GM21528 (cell line): Measurements from ENCODE around the gene MALT1.
A peak's percentile ranks its signal among the peaks of the same experiment; 100 is the strongest.

ENCODE experiments used
- ATAC-seq: cut with Tn5 transposase; IDR thresholded peaks from one replicate; pipeline ENCODE4 v1.9.1; 2021; ENCODE audit warnings: mild to moderate bottlenecking, moderate library complexity; ENCODE audit not compliant: unreplicated experiment, low FRiP score

Gene MALT1

DNA sequence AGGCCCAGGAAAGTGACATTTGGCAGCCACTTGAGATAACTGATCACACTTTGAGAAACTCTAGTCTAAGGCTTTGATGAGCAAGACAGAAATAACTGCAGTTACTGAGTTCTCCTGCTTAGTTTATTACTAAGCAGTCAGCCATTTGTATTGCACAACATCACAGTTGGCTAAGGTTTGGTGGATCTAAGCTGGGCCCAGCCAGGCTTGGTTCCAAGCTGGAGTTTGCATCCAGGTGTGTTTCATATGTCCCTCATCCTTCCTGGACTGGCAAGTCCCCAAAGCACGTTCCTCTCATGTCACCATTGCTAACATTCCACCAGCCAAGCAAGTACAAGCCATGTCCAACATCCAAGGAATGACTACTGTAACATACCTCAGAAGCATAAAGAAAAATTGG is 122.1 kb downstream of the MALT1 start:
- ATAC-seq = no peak

DNA sequence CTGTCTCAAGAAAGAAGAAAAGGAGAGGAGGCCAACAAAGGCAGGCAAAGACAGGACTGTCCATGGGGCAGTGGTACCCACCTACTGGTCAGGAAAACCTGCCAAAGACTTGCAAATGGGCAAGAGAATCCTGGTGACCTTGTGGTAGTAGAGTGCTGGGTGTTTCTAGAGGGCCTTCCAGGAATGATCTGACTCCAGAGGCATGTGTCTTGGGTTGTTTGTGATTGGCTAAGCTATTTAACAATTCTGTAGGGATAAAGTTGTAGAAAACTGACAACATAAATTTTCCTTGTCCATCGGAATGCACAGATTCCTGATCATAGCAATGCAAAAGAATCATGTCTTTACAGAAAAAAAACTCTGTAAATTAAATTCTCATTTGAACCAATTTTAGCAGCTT is 125.0 kb downstream of the MALT1 start:
- no peak for ATAC-seq

DNA sequence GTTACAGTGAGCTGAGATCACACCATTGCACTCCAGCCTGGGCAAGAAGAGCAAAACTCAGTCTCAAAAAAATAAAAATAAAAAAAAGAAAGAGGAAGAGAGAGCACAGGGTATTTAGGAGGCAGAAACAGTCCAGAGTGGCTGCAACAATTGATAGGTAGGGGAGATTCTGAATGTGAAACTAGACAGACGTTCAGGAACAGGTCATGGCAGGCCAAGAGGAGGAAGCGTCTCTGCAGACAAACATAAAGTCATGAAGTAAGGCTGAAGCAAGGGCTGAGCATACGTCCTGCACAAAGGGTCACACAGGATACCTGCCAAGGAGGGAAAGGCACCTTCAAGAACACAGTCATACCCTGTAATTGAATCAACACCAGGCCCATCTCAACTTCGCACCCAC is 129.3 kb downstream of the MALT1 start:
- ATAC-seq = peak; percentile 88

GRCh38 chr18:58802959-58803358 is 131.7 kb downstream of the MALT1 start:
- no peak for ATAC-seq

- ATAC-seq = no peak
These were observed 132.7 kb downstream of the MALT1 start for GRCh38 chr18:58803978-58804377.
